HepG2 (cell line): ENCODE results near the gene TH. TPM values are rescaled to one million over a fixed set of nuclear protein-coding genes. Genes with fewer than 3 reads are reported as not detected.
A peak's percentile ranks its signal among the peaks of the same experiment; 100 is the strongest.

Experiments used
- BORCS8-MEF2B ChIP-seq: sonication (generic); formaldehyde crosslinking; IDR thresholded peaks from 2 replicates; pipeline ENCODE4 v1.8.0; 2022; ENCODE audit warnings: mild to moderate bottlenecking, missing genetic modification reagents
- CEBPB ChIP-seq: IDR thresholded peaks from 2 replicates; pipeline ENCODE4 v1.6.1; 2011; ENCODE audit warnings: low read depth, low read length, improper control_type of control experiment, borderline replicate concordance
- GTF2F1 ChIP-seq: fragments of 150-350 bp; IDR thresholded peaks from 2 replicates; pipeline ENCODE4 v1.6.1; 2014; ENCODE audit warnings: low read length
- HNRNPK ChIP-seq: fragments of 200-400 bp; formaldehyde crosslinking; IDR thresholded peaks from 2 replicates; pipeline ENCODE4 v1.6.1; 2018; ENCODE audit warnings: low read length, low read depth, moderate library complexity, mild to moderate bottlenecking; ENCODE audit not compliant: poor library complexity, severe bottlenecking
- KLF6 ChIP-seq: IDR thresholded peaks from 2 replicates; pipeline ENCODE4 v1.8.0; 2016; ENCODE audit warnings: missing biosample characterization, missing genetic modification reagents
- PHB2 ChIP-seq: fragments of 450-650 bp; IDR thresholded peaks from 2 replicates; pipeline ENCODE4 v1.6.1; 2018; ENCODE audit not compliant: partially characterized antibody
- SAFB2 ChIP-seq: sonication (generic); formaldehyde crosslinking; IDR thresholded peaks from 2 replicates; pipeline ENCODE4 v1.5.1; 2020; ENCODE audit warnings: missing genetic modification reagents, low read depth, mild to moderate bottlenecking, borderline replicate concordance
- SETDB1 ChIP-seq: sonication (generic); formaldehyde crosslinking; IDR thresholded peaks from 2 replicates; pipeline ENCODE4 v1.5.1; 2020; ENCODE audit warnings: missing genetic modification reagents, mild to moderate bottlenecking, borderline replicate concordance
- SMC3 ChIP-seq: IDR thresholded peaks from 2 replicates; pipeline ENCODE4 v1.6.1; 2011; ENCODE audit warnings: low read length, improper control_type of control experiment
- SOX13 ChIP-seq, 3 experiments: fragments of 450-650 bp in 1 of 3; sonication (generic) in 1 of 3; formaldehyde crosslinking in 1 of 3; IDR thresholded peaks in 2 of 3; conservative IDR thresholded peaks in 1 of 3; 2 replicates each; pipeline versions ENCODE4 v1.5.0 to v1.6.1; 2016 to 2020; ENCODE audit warnings: antibody characterized with exemption in 1 of 3, mild to moderate bottlenecking in 1 of 3, missing compliant biosample characterization in 1 of 3, missing genetic modification reagents in 1 of 3, moderate library complexity in 1 of 3
- U2AF1 ChIP-seq: fragments of 200-400 bp; formaldehyde crosslinking; optimal IDR thresholded peaks from 2 replicates; pipeline ENCODE3; 2017; ENCODE audit warnings: mild to moderate bottlenecking, low read depth, low read length
- ZNF674 ChIP-seq: sonication (generic); formaldehyde crosslinking; IDR thresholded peaks from 2 replicates; pipeline ENCODE4 v1.5.0; 2020; ENCODE audit warnings: low read depth, mild to moderate bottlenecking, missing genetic modification reagents
- ZNF891 ChIP-seq: sonication (generic); formaldehyde crosslinking; IDR thresholded peaks from 2 replicates; pipeline ENCODE4 v1.5.0; 2020; ENCODE audit warnings: mild to moderate bottlenecking, missing genetic modification reagents
- polyA plus RNA-seq, 8 experiments: library from polyadenylated mRNA; depleted of rRNA in 3 of 8; stranded (reverse) in 7 of 8; unstranded in 1 of 8; fragments of >200 nt; fragmentation: Illumina TruSeq in 4 of 8; extraction: Trizol in 4 of 8; gene quantifications; 2 replicates each; pipeline versions ENCODE4 v1.2.1 to v1.2.3, GENCODE V29; 2011 to 2016; ENCODE audit warnings: low read depth in 4 of 8, missing spikeins in 1 of 8, mixed read lengths in 1 of 8; ENCODE audit not compliant: insufficient read depth in 1 of 8
- total RNA-seq, 5 experiments: library from RNA; depleted of rRNA; stranded (reverse); fragments of >200 nt; fragmentation: Illumina TruSeq; extraction: Trizol; gene quantifications; 2 replicates each; pipeline ENCODE4 v1.2.3, GENCODE V29; 2016; ENCODE audit warnings: low read depth in 1 of 5
- TF ChIP-seq, protein P1 (sequence below): sonication (generic); formaldehyde crosslinking; IDR thresholded peaks from 2 replicates; pipeline ENCODE4 v1.4.0; 2020; ENCODE audit warnings: mild to moderate bottlenecking, missing genetic modification reagents
- TF ChIP-seq, protein P2 (sequence below): sonication (generic); formaldehyde crosslinking; IDR thresholded peaks from 2 replicates; pipeline ENCODE4 v1.4.0; 2020; ENCODE audit warnings: mild to moderate bottlenecking, missing genetic modification reagents
- TF ChIP-seq, protein P3 (sequence below): sonication (generic); formaldehyde crosslinking; IDR thresholded peaks from 2 replicates; pipeline ENCODE4 v1.4.0; 2020; ENCODE audit warnings: mild to moderate bottlenecking, missing genetic modification reagents
- TF ChIP-seq, protein P4 (sequence below): sonication (generic); formaldehyde crosslinking; IDR thresholded peaks from 2 replicates; pipeline ENCODE4 v1.4.0; 2020; ENCODE audit warnings: missing genetic modification reagents
- TF ChIP-seq, protein P5 (sequence below): IDR thresholded peaks from 2 replicates; pipeline ENCODE4 v1.6.1; 2016; ENCODE audit warnings: low read depth, borderline replicate concordance
- TF ChIP-seq, protein P6 (sequence below): sonication (generic); formaldehyde crosslinking; IDR thresholded peaks from 2 replicates; pipeline ENCODE4 v1.5.0; 2020; ENCODE audit warnings: missing genetic modification reagents

TH gene
- total and polyA plus RNA-seq, 2 of the 13 experiments (the other 11 are each of a cell fraction or from before 2014, with no cell fraction given), result 0.36 TPM; not detected in 1

DNA sequence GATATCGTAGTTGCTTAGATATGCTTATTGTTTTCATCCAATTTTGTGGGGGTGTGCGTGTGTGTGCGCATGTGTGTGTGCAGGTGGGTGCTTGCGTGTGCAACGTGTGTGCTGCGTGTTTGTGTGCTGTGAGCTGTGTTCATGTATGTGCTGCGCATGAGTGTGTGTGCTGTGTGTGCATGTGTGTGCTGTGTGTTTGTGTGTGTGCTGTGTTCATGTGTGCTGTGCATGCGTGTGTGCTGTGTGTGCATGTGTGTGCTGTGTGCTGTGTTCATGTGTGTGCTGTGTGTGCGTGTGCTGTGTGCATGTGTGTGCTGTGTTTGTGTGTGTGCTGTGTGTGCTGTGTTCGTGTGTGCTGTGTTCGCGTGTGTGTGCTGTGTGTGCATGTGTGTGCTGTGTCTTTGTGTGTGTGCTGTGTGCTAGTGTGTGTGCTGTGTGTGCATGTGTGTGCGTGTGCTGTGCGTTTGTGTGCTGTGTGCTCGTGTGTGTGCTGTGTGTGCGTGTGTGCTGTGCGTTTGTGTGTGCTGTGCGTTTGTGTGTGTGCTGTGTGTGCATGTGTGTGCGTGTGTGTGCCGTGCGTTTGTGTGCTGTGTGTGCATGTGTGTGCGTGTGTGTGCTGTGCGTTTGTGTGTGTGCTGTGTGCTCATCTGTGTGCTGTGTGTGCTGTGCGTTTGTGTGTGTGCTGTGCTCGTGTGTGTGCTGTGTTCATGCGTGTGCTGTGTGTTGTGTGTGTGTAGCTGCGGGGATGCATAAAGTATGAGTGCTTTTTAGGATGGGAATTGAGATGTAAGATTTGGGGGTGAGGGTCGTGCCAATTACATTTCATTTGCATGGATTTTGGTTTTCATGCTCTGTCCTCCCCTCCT, 40.0 kb downstream of the TH start (continued):
- TF ChIP-seq, protein P1, sequence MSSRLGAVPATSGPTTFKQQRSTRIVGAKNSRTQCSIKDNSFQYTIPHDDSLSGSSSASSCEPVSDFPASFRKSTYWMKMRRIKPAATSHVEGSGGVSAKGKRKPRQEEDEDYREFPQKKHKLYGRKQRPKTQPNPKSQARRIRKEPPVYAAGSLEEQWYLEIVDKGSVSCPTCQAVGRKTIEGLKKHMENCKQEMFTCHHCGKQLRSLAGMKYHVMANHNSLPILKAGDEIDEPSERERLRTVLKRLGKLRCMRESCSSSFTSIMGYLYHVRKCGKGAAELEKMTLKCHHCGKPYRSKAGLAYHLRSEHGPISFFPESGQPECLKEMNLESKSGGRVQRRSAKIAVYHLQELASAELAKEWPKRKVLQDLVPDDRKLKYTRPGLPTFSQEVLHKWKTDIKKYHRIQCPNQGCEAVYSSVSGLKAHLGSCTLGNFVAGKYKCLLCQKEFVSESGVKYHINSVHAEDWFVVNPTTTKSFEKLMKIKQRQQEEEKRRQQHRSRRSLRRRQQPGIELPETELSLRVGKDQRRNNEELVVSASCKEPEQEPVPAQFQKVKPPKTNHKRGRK, result peak; percentile 76; the same call in 1 of the 2 replicates
- no peak for TF ChIP-seq HNRNPK
- TF ChIP-seq, protein P2, sequence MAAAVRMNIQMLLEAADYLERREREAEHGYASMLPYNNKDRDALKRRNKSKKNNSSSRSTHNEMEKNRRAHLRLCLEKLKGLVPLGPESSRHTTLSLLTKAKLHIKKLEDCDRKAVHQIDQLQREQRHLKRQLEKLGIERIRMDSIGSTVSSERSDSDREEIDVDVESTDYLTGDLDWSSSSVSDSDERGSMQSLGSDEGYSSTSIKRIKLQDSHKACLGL, result no peak
- peak; percentile 41; the same call in 1 of the 2 replicates for TF ChIP-seq SOX13 (IDR thresholded peaks at IDR 0.05)
- no peak for TF ChIP-seq SOX13 (CRISPR knock-in tag; conservative IDR thresholded peaks at IDR 0.05 in 1 of 2, IDR thresholded peaks at IDR 0.05 in 1 of 2)
- TF ChIP-seq KLF6 (CRISPR knock-in tag), result no peak
- no peak for TF ChIP-seq ZNF674 (CRISPR knock-in tag)
- TF ChIP-seq, protein P3, sequence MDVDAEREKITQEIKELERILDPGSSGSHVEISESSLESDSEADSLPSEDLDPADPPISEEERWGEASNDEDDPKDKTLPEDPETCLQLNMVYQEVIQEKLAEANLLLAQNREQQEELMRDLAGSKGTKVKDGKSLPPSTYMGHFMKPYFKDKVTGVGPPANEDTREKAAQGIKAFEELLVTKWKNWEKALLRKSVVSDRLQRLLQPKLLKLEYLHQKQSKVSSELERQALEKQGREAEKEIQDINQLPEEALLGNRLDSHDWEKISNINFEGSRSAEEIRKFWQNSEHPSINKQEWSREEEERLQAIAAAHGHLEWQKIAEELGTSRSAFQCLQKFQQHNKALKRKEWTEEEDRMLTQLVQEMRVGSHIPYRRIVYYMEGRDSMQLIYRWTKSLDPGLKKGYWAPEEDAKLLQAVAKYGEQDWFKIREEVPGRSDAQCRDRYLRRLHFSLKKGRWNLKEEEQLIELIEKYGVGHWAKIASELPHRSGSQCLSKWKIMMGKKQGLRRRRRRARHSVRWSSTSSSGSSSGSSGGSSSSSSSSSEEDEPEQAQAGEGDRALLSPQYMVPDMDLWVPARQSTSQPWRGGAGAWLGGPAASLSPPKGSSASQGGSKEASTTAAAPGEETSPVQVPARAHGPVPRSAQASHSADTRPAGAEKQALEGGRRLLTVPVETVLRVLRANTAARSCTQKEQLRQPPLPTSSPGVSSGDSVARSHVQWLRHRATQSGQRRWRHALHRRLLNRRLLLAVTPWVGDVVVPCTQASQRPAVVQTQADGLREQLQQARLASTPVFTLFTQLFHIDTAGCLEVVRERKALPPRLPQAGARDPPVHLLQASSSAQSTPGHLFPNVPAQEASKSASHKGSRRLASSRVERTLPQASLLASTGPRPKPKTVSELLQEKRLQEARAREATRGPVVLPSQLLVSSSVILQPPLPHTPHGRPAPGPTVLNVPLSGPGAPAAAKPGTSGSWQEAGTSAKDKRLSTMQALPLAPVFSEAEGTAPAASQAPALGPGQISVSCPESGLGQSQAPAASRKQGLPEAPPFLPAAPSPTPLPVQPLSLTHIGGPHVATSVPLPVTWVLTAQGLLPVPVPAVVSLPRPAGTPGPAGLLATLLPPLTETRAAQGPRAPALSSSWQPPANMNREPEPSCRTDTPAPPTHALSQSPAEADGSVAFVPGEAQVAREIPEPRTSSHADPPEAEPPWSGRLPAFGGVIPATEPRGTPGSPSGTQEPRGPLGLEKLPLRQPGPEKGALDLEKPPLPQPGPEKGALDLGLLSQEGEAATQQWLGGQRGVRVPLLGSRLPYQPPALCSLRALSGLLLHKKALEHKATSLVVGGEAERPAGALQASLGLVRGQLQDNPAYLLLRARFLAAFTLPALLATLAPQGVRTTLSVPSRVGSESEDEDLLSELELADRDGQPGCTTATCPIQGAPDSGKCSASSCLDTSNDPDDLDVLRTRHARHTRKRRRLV (CRISPR knock-in tag), result no peak
- TF ChIP-seq SETDB1 (CRISPR knock-in tag), result no peak
- TF ChIP-seq, protein P4, sequence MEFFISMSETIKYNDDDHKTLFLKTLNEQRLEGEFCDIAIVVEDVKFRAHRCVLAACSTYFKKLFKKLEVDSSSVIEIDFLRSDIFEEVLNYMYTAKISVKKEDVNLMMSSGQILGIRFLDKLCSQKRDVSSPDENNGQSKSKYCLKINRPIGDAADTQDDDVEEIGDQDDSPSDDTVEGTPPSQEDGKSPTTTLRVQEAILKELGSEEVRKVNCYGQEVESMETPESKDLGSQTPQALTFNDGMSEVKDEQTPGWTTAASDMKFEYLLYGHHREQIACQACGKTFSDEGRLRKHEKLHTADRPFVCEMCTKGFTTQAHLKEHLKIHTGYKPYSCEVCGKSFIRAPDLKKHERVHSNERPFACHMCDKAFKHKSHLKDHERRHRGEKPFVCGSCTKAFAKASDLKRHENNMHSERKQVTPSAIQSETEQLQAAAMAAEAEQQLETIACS (CRISPR knock-in tag), result no peak
- peak; percentile 20 for TF ChIP-seq SAFB2
- TF ChIP-seq U2AF1, result no peak
- TF ChIP-seq SMC3, result no peak
- TF ChIP-seq, protein P5, sequence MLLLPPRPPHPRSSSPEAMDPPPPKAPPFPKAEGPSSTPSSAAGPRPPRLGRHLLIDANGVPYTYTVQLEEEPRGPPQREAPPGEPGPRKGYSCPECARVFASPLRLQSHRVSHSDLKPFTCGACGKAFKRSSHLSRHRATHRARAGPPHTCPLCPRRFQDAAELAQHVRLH (CRISPR knock-in tag), result no peak
- no peak for TF ChIP-seq PHB2
- no peak for TF ChIP-seq ZNF891 (CRISPR knock-in tag)
- TF ChIP-seq CEBPB, result no peak
- TF ChIP-seq BORCS8-MEF2B (CRISPR knock-in tag), result no peak
- TF ChIP-seq, protein P6, sequence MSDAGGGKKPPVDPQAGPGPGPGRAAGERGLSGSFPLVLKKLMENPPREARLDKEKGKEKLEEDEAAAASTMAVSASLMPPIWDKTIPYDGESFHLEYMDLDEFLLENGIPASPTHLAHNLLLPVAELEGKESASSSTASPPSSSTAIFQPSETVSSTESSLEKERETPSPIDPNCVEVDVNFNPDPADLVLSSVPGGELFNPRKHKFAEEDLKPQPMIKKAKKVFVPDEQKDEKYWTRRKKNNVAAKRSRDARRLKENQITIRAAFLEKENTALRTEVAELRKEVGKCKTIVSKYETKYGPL (CRISPR knock-in tag), result no peak
- no peak for TF ChIP-seq GTF2F1
